GM18511 (cell line): Measurements from ENCODE around the gene ULBP2.

Source experiments
- ATAC-seq: cut with Tn5 transposase; IDR thresholded peaks from one replicate; pipeline ENCODE4 v1.9.1; 2021; ENCODE audit warnings: mild to moderate bottlenecking, moderate library complexity; ENCODE audit not compliant: unreplicated experiment

The ULBP2 gene, protein sequence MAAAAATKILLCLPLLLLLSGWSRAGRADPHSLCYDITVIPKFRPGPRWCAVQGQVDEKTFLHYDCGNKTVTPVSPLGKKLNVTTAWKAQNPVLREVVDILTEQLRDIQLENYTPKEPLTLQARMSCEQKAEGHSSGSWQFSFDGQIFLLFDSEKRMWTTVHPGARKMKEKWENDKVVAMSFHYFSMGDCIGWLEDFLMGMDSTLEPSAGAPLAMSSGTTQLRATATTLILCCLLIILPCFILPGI

DNA sequence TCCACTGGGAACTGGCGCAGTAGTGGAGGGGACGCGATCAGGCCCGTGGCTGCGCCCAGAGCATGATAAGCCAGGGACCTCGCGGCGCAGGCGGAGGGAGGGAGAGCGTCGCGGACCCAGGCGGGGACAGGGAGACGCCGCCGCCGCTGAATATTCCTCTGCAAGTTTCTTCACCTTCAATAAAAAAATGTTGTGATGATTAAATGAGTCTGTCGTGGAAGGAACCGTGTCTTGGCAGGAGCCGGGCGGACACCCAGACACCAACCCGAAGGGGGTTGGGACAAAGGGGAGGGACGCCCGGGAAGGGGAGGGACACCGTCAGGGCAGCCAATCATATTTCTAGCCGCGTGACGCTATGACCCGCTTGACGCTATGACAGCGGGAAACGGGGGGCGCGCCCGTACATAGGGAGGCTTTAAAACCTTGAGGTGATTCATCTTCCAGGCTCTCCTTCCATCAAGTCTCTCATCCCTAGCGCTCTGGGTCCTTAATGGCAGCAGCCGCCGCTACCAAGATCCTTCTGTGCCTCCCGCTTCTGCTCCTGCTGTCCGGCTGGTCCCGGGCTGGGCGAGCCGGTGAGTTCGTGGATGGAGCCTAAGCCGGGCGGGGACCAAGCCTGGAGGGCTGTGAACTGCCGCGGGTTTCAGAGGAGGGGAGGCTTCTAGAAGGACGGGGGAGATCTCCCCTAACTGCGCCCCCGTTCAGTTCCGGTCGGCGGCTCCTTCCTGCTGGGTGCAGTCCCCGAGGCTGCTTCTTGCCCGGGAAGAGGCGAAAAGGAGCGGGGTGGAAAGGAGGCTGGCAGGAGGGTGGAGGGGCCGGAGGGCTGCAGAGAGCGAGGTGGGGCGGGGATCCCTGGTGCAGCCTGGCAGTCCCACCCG is at the start of gene ULBP2:
Gene ULBP2, plus strand, starts transcription at position 432 of the 878 bp plus-strand sequence. Its CDS starts 59 bp downstream, at position 491.
- ATAC-seq: peak; percentile 38

DNA sequence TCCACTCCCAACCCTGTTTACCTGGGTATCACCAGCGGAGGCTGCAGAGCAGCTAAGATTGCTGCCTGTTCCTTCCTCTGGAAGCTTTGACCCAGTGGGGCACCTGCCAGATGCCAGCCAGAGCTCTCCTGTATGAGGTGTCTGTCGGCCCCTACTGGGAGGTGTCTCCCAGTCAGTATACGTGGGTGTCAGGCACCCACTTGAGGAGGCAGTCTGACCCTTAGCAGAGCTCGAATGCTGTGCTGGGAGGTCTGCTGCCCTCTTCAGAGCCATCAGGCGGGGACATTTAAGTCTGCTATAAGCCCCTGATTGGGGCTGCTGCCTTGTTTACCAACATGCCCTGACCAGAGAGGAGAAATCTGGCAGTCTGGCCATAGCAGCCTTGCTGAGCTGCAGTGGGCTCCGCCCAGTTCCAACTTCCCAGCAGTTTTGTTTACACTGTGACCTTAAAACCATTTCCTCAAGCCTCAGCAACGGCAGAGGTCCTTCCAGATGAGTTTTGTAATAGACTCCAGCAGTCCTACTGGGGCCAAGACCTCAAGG is 46.7 kb upstream of the ULBP2 start:
- ATAC-seq: no peak

DNA sequence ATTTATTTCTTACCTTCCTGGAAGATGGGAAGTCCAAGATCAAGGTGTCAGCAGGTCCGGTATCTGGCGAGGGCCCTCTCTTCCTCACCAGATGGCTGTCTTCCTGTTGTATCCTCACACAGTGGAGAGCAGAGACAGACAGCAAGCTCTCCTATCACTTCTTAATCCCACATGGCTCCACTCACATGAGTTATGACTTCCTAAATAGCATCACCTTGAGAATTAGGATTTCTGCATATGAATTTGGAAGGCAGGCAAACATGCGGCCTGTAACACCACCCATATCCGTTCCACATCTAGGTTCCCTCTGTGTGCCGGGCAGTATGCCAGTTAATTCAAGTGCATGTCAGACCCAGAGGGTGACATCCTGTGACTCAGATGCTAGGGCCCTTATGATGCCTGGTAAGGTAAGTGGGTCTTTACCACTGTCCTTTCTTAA is 46.0 kb upstream of the ULBP2 start:
- ATAC-seq: no peak

DNA sequence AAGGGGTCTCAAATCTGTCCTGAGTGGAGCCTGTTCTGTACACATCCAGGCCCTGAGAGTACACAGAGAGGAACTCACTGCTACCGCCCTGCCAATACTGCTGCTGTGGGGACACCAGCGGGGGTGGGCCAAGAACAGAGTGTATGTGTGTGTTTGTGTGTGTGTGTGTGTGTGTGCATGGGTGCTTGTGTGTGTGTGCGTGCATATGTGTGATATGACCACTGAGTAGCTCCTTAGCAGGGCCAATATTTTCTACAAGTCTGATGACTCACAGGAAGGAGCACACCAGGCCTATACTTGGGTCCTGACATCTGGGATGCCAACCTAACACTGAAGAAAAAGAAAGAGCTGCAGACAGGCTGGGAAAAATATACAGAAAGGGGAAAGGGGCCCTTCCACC is 45.3 kb upstream of the ULBP2 start:
- ATAC-seq: no peak

DNA sequence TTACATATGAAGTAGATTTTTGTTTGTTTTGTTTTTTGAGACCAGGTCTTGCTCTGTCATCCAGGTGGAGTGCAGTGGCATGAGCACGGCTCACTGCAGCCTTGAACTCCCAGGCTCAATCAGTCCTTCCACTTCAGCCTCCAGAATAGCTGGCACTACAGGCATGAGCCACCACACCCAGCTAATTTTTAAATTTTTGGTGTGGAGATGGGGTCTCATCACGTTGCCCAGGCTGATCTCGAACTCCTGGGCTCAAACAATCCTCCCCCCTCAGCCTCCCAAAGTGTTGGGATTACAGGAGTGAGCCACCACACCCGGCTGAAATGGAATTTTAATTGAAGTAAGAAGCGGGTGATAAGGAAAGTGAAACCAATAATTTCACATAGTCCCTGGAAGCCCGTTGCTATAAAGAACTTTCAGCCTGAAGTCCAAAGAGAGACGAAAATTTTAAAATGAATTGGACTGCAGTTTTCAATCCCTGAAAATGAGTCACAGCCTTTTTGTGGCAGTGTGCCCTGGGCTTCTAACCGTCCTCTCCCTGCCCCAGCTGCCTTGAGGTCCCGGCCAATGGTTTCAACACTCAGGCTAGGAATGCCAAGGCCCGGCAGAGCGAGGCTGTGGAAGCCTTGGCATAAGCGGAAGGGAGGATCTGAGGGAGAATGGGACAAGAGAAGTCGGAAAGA is 44.7 kb upstream of the ULBP2 start:
- no peak for ATAC-seq

DNA sequence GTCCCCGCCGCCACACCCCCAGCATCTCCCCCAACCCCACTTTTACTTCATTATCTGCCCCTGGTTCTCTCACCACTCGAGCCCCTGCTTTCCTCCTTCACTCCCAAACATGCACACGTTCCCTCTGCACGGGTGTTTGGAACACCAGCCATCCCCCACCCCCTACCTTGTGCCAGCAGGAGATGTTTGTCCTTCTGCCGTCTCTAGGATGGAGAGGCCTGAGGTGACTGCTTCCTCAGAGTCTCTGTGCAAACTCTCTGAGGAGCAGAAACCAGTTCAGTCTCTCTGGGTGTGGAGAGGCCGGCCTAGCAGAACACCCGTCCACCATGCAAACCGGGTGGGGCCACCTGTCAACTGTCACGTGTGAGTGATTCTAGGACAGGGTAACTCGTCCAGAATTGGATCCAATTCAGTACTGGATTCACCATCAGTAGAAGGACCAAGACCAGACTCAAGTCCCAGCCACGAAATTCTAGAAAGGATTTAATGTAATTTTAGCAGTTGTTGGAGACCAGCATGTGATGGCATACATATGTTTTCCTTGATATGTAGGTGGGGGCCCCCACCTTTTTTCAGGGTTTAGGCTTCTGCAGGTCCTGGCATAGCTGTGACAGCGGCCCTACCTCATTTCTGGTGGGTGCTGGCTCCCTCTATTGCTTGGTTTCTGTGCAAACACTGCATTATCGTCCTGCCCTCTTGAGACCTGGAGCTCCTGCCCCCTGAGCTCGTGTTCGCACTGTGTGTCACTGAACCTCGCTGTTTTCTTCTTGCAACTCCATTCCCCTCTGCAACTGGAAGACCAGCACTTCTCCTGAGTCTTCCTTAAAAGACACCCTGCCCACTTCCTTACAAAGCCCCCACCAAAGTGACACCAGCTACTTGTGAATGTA is 43.7 kb upstream of the ULBP2 start, which contains the start of gene RAET1E:
Gene RAET1E, minus strand, starts transcription at position 259 of the 890 bp plus-strand sequence. CDS start 7,212 bp downstream, outside the sequence.
- ATAC-seq: no peak

DNA sequence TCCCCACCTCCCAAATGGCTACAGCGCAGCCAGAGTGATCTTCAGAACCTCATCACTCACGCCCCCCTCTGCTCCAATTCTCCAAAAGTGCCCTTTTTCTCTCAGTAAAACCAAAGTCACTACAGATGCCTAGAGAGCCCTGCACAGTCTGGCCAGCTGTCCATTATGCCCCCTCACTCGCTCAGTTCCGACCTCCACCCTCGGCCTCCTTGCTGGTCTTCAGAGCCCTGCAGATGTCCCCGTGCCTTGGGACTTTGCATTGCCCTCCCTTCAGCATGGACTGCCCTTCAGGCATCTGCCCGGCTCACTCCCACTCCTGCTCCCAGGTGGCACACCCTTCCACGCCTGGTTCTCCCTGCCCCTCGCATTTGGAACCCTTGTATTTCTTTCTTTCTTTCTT is 42.8 kb upstream of the ULBP2 start:
- ATAC-seq: no peak

DNA sequence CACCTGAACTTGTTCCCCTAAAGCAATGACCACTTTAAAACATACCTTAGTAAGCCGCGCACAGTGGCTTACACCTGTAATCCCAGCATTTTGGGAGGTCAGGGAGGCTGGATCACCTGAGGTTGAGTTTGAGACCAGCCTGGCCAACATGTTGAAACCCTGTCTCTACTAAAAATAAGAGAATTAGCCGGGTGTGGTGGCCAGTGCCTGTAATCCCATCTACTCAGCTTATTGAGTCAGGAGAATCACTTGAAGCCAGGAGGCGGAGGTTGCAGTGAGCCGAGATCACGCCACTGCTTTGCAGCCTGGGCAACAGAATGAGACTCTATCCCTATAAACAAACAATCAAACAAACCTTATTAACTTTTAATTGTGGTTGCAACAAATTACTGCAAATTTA is 42.3 kb upstream of the ULBP2 start:
- no peak for ATAC-seq

DNA sequence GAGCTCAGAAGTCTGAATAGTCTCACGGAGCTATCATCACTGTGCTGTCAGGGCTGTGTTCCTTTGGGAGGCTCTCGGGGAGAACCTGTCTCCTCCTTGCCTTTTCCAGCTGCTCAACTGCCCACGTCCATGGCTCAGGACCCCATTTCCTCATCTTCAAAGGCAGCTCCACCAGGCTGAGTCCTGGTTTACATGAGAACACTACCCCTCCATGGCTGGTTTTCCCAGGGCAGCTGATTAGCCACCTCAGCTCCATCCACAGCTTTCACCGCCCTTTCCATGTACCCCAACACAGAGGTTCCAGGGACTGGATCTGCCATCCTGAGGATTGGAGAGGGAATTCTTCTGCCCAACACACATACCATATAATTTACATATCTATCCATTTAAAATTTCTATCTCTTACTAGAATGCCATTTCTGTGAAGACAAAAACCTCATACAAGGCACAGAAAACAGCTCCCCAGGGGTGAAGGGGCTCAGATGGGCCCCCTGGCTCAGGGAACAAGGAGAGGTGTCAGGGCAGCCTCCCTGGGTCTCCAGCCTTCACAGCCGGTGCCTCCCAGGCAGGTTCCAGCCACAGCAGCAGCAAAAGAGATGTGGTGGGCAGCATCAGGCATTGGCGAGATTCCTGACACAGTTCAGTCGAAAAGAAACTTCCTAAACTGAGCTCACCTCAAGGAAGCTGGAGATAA is 41.7 kb upstream of the ULBP2 start:
- ATAC-seq: no peak

DNA sequence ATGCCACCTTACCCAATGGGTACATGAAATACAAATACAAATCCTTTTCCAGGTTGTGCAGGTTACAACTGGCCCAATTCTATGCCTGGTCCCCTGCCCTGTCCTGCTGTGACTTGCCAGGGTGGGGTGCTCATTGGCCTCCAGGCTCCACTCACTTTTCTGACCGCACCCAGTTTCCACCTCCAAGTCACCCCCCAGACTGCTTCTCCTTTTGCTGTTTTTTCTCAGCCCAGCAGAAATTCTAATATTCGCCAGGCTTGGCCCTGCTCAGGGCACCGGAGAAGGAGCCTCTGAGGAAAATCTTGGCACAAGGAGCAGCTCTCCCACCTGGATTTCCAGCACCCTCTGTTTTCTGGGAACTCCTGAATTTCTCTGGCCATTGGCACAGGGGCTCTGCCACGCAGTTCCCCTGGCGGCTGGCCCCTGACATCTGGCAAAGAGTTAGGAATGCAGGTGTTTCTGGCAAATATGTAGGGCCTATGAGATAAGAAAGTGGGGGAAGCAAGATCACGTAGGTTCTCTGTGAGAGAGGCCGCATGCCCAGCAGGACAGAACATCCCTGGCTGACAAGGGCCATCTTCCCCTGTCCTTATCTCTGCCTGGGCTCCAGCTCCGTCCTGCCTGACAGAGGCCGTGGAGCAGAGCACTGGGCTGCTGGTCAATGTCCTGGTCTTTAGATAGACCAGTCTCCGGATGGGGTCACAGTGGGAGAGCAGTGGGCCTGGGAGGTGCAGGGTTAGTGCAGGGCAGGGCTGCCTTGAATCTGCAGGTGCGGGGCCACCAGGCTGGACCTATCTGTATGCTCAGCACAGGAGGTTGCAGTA is 41.0 kb upstream of the ULBP2 start:
- no peak for ATAC-seq

DNA sequence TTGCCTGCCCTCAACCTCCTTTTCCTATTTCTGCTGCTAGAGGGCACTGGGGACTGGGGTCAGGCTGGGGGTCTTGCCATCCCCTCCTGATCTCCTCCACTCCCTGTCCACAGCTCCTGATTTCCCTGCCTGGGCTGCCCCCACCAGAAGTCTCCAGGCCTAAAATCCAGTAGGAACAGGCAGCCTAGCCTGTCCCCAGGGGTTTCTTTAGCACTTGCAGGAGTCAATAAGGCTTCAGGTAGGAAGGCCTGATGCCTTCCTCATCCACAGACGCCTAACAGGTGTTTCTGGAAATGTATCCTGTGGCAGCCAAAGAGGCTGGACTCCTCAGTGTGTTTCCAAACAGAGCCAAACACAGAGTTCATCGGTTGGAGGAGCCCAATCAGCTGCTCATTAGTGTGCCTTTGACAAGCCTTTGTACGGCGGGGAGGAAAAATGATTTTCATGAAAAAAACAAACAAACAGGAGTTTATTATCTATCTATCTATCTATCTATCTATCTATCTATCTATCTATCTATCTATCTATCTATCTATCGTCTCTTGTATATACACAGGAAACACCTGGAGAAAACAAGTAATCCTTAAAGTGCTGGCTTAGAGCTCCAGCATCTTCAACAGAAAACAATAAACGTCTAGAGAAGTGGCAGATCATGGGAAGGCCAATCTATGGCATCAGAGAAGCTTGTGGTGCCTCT is 40.2 kb upstream of the ULBP2 start:
- ATAC-seq: no peak

DNA sequence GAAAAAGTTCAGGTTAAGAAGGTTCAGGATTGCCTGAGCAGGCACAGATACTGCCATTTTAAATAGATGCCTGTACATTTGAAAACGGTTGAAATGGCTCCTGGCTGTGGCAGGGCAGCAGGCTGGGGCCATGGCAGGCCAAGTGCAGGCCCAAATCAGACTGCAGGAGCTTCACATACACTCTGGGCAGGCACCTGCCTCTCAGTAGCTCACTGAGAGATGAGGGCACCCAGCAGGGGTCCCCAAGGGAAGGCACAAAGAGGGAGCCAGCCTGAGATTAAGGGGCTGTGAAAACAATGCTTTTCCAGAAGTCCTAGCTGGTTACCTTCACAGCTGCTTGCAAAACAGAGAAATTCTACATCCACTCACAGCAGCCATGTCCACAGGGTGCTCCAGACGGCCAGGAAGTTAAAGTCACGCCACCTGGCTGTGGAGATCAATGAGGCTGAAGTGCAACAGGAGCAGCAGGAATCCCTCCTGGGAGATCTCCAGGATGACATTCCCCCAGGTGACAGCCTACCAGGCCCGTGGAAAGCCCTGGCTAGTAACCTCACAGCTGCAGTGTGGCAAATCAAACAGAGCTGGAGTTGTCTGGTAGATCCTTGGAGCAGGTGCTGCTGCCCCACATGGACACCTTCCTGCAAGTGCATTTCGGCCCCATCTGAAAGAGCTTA is 37.7 kb upstream of the ULBP2 start:
- ATAC-seq: no peak

DNA sequence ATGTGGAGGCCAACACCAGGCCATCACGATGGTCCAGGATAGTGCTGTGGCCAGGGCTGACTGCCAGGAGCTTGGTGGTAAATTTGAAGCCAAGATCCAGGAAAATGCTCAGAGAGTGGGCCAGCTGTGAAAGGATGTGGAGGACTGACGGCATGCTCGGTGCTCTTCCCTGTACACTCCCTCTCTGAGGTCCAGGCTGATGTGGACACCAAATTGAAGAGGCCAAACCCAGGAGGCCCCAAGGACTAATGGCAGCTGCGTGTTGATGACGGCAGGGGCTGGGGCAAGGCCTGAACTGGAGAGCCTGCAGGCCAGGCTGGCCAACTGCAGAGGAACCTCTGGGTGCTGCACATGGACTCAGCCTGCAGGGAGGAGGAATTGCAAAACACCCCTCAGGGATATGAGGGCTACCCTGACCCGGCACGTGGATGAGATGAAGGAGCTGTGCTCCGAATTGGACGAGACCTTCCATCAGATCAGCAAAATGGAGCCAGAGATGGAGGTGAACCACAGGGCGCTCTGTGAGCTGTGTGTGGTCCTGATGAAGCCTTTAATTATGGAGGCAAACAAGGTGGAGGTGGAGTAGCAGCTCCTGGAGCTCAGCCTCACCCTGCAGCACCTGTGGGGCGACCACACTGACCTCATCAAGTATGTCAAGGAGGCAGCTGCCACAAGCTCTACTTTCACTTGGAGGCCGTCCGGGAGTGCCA is 37.0 kb upstream of the ULBP2 start:
- no peak for ATAC-seq

DNA sequence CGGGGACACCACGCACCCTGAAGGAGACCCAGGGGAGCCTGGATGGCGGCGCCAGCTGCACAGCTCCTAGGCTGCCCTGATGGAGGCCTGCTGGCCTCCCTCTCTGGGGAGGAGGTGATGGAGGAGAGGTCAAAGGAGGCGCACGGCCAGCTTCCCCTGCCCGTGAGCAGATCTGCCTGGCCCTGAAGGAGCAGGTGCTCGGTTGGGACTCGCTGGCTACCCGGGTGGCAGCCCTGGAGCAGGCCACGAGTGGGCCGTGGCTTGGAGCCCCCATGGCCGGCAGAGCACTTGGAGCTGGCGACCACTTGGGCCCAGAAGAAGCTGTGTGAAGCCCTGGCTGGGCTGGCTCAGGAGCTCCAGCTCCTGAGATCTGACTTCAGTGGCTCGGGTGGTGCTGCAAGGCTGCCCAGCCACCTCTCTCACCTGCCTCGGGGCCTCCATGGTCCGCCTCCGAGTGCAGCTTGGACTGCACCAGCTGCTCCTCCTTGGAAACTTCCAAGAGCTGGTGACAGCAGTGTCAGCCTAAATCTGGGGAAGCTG is 36.4 kb upstream of the ULBP2 start:
- ATAC-seq: no peak

DNA sequence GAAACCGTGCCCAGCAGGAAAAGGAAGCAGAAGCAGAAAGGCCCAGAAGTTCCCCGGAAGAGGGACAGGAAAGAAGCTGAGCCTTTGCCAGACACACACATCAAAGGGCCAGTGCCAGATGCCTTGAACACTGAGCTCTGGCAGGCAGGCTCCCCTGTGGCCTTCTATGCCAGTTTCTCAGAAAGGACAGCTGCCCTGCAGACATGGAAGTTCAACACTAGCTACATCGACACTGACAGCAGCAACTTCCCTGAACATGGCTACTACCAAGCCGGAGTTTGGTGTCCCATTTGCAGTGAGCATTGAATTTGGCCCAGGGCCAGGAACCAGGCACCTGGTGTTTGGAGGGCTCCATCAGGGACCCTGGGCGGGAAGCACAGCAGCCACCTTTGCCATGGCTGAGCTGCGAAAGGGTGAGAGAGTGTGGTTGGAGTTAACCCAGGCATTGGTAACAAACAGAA is 35.9 kb upstream of the ULBP2 start:
- no peak for ATAC-seq

DNA sequence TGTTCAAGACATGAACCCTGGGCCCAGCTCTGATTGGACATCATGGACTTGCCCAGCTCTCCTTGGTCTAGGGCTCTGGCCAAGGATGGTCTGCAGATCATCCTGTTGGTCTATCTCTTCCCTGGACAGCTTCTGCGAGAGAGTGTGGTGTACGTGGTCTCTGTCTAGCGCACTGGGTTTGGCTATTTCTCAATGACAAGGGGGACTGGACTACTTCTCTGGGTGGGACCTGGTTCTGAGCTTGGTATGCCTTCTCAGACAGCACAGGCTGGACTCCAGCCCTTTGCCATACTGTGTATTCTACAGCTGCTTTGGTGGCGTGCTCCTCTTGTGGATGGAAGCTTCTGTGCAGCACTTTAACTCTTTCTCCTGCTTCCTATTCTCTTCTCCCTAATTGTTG is 35.4 kb upstream of the ULBP2 start:
- ATAC-seq: no peak

DNA sequence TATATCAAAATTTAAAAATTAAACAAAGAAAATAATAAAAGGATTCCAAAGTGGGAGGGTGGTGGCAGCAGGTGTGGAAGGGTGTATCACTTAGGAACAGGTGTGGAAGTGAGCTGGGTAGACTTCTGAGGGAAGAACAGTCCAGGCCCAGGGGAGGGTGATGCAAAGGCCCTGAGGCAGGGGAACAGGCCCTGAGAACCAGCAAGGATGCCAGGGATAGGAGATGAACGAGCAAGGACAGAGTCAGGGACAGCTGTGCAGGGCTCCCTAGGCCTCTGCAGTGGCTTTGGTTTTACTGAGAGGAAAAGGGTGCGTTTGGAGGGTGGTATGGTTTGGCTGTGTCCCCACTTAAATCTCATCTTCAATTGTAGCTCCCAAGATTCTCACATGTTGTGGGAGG is 34.5 kb upstream of the ULBP2 start:
- ATAC-seq: no peak
